HT-29 (cell line): ENCODE measurements around the gene MYH7. TPM values are rescaled to one million over a fixed set of nuclear protein-coding genes. Genes with fewer than 3 reads are reported as not detected.
"Not testable (repeated sequence)": the region's sequence is repeated elsewhere in the genome, so short reads cannot be mapped to it uniquely, and the experiment has no call there.

Experiments used
- DNase-seq: peaks from one replicate; pipeline ENCODE4 v3.0.0-alpha.2; 2015; ENCODE audit warnings: low spot score
- total RNA-seq: library from RNA; depleted of rRNA; stranded (reverse); fragments of >200 nt; shearing (Covaris generic); gene quantifications from 2 replicates; pipeline ENCODE4 v1.2.3, GENCODE V29; 2014; rRNA removed

MYH7 gene
- total RNA-seq, result not detected in 2 replicates

- no peak for DNase-seq
Observed at GRCh38 chr14:23435543-23436326, at the start of gene MYH7. MYH7 (minus strand) TSS chr14:23435660; CDS start chr14:23433732, 1,928 bp downstream.

- DNase-seq, result peak; percentile 10
Observed at GRCh38 chr14:23483236-23483854, 47.9 kb upstream of the MYH7 start.

GRCh38 chr14:23482823-23483148 lies 47.3 kb upstream of the MYH7 start:
- DNase-seq, result no peak

- DNase-seq, result no peak
Observed at GRCh38 chr14:23481979-23482822, 46.7 kb upstream of the MYH7 start.

DNA sequence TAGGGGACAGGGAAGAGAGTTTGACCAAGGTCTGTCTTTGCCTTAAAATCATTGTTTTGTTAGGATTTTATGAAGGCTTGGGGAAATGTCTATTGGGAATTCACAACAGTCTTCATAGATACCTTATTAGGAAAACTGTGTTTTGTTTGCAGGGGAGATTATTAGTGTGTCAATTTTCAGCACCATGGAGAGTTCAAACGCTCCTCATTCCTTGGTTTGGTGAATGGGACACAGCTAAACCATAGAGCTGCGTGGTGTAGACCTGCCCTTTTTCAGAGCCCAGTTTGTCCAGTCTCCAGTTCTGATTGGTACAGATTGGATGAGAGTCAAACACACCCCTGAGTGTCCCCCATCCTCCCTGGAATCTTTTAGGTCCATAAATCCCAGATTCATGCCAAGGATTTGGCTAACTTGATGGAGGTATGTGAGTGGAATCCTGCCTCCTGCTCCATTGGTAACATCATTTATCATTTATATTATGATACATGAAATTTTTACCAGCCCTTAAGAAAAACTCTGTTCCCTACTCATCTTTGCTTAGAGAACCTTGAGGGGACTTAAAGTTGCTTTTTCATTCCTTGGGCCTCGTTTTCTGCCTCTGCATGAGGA lies 46.0 kb upstream of the MYH7 start:
- DNase-seq, result peak; percentile 51

GRCh38 chr14:23478109-23478759 lies 42.8 kb upstream of the MYH7 start:
- DNase-seq, result peak; percentile 62

GRCh38 chr14:23470947-23471346 lies 35.5 kb upstream of the MYH7 start:
- DNase-seq, result no peak

- DNase-seq, result no peak
Observed at GRCh38 chr14:23469906-23470403, 34.5 kb upstream of the MYH7 start.

DNA sequence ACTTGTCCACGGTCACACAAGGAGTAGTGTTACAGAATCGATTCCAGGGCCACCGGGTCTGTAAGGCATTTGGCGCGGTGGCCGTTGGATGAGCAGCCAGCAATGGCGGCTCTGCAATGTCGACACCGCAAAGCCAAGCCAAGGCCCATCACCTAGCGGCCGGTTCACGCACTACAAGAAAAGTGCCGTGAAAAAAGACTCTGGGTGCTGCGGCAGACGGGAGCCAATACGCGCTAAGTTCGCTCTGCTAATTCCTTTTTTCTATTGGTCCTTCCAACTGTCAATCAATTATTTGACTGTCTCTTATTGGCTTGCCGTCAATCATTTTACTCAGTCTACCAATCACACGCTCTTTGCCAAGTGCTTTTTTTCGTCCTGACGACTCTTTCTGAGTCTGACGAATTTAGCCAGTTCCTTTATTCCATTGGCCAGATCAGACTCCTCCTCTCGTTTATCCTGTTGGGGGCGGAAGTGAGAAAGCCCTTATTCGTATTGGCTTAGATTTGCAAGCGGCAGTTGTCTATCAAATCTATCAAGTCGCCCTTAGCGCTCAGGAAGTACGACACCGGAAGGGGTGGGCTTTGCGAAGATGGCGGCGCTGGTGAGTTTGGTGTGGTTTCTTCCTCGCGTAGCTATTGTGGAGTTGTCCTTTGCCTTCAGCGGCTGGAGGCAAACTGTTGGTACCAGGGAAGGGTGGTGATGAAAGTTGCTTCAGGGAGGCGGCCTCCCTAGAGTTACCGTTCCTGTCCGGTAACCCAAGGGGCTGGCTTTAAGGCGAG lies 33.9 kb upstream of the MYH7 start, which contains the start of gene NGDN:
Gene NGDN, plus strand, starts transcription at position 577 of the 779 bp plus-strand sequence. Its CDS starts 13 bp downstream, at position 590.
- DNase-seq, result peak; percentile 92

DNA sequence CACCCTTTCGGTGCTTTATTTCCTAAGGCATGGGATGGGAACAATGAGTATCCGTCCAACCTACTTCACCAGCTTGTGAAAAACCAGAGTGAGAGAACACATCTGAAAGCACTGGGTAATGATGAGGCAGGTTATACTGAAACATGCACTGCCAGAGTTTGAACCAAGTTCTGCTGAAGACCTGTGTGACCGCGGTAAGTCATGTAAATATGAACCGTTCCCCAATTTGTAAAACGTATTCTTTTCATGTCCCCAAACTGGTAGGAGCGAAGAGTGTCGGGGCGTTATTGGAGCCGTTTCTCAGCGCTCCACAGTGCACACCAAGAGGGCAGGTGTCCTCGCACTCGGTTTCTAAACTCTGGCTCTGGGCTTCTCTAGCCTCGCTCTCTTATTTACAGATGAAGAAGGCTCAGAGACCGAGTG lies 33.3 kb upstream of the MYH7 start:
- DNase-seq, result no peak

DNA sequence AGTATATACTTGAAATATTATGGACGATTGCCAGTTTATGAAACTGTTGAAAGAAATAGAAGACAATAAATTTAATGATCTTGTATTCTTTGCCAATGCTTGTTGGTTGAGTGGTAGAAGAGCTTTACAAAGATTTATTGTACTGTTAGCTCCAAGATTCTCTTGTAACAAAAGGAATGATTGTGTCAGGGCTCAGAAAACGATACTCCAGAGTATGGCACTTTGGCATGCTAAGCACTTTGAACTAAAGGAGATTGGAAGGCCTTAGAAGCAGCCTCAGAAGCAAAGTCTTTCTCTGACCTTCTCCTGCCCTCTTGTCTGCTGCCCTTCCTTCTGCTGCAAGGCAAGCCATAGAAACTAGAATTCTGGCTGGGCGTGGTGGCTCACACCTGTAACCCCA lies 29.8 kb upstream of the MYH7 start:
- DNase-seq, result no peak

DNA sequence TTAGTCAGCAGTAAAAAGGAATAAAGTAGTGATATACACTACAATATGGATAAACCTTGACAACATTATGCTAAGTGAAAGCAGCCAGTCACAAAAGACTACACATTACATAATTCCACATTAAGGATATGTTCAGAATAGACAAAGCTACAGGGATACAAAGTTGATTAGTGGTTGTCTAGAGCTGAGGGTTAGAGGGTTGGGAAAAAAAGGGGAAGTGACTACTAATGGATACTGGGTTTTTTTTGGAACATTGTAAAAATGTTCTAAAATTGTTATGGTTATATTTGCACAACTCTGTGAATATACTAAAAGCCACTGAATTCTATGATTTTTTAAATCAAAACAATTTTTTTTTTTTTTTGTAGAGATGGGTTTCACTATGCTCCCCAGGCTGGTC lies 29.2 kb upstream of the MYH7 start:
- DNase-seq, result no peak

DNA sequence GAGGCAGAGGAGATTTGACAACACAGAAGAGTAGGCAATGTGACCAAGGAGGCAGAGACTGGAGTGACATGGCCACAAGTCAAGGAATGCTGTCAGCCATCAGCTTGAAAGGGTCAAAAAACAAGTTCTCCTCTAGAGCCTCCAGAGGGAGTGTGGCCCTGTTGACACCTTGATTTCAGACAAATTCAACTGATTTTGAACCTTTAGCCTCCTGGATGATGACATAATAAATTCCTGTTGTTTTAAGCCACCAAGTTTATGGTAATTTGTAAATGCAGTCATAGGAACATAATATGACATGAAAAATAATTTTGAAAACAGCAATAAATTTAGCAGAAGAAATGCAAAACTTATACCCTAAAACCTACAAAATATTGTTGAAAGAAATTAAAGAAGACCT lies 25.5 kb upstream of the MYH7 start:
- DNase-seq, result no peak

DNA sequence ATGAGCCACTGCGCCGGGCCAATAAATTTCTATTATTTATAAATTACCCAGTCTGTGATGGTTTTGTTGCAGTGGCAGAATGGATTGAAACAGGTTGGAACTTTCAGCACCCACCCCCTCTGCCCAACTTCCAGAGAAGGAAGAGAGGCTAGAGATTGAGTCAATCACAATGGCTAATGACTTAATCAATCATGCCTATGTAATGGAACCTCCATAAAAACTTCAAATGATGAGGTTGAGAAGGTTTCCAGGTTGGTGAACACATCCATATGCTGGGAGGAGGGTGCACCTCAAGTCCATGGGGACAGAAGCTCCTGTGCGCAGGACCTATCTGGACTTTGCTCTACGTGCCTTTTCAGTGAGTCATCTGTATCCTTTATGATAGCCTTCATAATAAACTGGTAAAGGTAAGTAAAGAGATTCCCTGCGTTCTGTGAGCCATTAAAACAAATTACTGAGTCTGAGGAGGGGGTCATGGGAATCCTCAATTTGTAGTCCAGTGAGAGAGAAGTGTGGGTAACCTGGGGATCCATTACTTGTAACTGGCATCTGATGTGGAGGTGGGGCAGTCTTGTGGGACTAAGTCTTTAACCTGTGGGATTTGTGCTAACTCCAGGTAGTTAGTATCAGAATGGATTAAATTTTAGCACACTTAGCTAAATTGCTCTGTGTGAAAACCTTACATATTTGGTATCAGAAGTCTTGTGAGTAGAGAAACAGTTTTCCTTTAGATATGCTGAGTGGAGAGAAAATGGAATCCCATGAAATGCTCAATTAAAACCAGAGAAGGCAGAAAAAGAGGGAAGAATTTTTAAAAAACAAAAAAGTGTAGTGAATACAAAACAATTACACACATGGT lies 22.4 kb upstream of the MYH7 start:
- DNase-seq, result peak; percentile 70

DNA sequence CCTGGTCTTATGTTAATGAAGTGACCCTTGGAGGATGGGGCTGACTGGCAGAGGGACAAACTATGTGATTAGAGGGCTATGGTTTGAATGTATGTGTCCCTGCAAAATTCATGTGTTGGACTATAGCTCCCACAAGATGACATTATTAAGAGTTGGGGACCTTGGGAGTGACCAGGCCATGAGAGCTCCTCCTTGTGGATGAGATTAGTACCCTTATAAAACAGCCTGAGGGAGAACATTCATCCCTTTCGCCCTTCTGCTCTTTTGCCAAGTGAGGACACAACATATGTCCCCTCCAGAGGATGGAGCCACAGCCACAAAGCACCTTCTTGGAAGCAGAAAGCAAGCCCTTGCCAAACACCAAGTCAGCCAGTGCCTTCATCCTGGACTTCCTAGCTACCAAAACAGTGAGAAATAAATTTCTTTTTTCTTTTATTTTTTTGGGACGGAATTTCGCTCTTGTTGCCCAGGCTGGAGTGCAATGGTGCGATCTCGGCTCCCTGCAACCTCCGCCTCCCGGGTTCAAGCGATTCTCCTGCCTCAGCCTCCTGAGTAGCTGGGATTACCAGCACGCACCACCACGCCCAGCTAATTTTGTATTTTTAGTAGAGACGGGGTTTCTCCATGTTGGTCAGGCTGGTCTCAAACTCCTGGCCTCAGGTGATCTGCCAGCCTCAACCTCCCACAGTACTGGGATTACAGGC lies 21.6 kb upstream of the MYH7 start:
- not testable (repeated sequence) for DNase-seq

DNA sequence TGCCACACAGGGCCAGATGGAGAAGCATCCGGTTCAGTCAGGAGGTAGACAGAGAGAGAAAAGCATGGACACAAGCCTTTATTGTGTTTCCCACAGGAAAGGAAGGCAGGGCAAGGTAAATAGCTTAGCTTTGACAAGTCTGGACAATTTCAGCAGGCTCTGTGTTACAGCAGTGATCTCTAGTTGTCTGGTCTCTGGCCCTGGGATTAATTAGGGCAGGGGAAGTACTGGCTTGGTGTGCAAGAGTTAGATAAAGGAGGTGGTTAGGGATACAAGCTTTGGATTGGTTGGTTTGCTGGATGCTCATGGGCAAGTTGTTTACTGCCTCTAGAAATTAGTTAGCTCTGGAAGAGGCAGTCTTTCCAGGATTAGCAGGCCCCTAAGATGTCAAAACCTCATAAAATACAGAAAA lies 19.0 kb upstream of the MYH7 start:
- DNase-seq, result no peak

DNA sequence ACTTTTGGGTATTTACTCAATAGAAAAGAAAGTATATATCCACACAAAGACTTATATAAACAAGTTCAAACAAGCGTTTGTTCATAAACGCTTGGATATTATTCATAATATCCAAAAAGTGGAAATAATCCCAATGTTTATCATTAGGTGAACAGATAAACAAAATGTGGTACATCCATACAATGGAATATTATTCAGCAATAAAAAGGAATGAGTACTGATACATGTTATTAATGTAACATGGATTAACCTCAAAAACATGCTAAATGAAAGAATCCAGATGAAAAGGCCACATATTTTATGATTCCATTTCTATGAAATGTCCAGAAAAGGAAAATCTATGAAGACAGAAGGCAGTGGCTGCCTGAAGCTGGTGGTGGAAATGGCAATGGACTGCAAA lies 16.8 kb upstream of the MYH7 start:
- DNase-seq, result no peak

GRCh38 chr14:23450379-23450778 lies 14.9 kb upstream of the MYH7 start:
- DNase-seq, result no peak

- no peak for DNase-seq
Observed at GRCh38 chr14:23449314-23449713, 13.9 kb upstream of the MYH7 start.
